Kasumi-1 (cell line): Measurements from ENCODE around the gene RNF214.
"Not testable (repeated sequence)": the region's sequence is repeated elsewhere in the genome, so short reads cannot be mapped to it uniquely, and the experiment has no call there.

ENCODE experiments used
- DNase-seq, 2 experiments: peaks; one replicate each; lab custom pipeline; 2025; lab: John Stamatoyannopoulos, UW

The RNF214 gene

DNA sequence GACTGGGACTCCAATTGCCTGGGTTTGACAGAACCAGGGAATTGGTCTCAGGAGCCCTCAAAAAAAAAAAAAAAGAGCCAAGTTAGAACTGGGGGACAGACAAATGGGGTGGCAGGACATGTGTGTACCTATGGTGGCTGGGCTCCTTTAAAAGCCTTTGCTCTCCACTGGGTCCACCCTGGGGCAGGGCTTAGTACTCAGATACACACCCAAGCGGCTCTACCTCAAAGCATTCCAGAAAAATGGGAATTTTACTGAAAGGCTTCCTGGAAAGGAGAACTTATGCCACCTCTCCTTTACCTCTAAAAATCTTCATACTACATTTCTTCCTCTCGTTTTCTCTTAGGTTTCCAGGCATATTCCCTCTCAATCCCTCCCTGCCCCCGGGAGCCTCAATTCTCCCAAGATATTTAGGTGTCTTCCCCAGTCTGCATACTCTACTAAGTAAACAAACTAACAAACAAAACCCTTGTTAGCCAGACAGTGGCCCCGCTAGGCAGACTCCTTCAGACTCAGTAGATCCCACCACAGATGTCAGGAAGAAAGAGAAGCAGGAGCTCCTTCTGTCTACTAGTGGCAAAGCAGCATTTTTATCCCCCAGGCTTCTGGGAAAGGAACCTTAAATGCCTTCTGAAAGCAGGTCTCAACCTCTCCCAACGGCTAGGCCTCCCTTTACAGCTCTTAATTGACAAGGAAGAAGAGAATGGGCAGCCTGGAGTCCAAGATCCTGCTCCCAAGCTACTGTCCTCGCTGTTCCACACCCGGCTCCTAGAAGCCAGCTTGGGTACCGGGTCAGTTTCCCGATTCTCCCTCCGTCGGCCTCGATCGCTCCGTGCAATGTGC lies 1.3 kb upstream of the RNF214 start:
- DNase-seq, result peak in 1 of 2 experiments; percentile 17

DNA sequence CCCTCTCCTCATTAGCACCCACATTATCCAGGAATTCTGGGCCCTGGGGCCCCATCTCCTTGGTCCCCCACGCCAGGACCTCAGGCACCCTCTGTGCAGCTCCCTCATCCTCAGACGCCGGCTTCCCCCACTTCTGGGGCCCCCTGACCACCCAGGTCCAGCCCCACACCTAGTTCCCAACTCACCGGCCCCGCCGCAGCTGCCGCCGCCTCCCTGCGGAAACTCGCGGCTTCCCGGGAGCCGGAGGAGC lies 704 bp upstream of the RNF214 start, which contains the start of gene PCSK7:
TSS of gene PCSK7 (minus strand) at position 232 of the 250 bp plus-strand sequence. CDS start 2,229 bp downstream, outside the sequence.
- DNase-seq, result no peak

DNA sequence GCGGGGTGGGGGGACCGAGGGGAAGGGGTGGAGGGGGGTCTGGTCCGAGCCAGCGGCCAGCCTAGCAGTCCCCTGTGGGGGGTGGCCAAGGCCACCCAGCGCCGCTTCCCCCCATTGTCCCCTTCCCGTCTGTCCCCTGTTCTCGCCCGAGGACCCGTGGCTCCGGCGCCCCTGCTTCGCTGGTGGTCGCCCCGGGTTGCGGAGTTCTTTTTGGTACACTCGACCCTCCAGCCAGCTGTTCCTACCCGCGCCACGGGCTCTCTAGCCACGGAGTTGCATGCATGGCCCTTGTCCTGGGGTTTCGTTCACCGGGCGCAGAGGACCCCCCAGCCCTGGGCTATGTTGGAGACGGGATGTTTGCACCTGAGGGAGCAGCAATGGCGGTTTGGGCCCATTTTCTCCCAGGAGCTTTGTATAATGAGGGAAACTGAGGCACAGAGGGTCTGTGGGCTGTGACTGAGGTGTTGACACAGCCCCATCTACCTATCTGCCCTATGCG lies 489 bp downstream of the RNF214 start:
- peak in 1 of 2 experiments; percentile 4 for DNase-seq

DNA sequence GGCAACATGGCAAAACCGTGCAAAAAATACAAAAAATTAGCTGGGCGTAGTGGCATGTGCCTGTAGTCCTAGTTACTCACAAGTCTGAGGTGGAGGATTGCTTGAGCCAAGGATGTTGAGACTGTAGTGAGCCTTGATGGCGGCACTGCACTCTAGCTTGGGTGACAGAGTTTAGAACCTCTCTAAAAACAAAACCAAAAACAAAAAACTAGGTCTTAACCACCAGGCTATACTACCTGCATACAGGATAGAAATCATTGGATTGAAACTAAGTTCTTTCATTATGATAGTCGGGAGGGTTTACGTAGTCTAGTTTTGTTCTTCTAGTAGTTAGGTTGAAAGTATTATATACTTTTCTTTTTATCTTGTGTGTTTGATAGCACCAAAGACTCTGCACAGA lies 5.8 kb downstream of the RNF214 start:
- no peak for DNase-seq

DNA sequence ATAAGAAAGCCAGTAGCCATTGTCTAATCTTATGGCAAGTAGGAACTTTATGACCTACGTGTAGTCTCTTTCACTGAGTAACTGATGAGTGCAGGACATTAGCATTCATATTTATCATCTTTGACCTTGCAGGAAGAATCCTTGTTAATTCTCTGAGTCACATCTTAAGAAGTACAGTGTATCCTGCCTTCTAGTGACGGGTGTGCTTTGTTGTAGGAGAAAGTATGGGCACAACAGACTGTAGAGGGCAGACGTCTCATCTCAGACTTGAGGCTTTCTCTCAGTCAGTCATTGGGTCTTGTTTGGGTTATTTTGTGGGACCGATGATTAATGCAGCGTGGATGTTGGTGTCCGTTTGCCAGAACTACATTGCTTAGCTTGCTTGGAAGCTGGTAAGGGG lies 6.8 kb downstream of the RNF214 start:
- DNase-seq, result peak; percentile 11 to 21

DNA sequence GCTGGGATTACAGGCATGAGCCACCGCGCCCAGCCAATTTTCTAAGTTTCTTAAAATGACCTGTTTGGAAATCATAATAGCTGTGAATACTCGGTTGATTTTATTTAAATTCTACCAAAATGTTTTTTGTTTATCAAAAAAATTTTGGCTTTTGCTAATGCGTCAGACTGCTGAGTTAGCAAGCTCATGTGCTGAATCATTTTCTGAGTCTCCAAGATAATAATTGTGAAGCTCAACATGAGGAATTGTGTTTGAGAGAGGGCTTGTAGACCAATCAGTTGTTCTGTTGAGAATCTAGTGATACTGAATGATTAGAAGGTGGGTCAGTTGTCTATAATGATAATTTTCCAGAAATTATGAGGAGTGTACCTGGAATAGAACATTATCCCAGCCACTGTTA lies 15.9 kb downstream of the RNF214 start:
- DNase-seq, result no peak

DNA sequence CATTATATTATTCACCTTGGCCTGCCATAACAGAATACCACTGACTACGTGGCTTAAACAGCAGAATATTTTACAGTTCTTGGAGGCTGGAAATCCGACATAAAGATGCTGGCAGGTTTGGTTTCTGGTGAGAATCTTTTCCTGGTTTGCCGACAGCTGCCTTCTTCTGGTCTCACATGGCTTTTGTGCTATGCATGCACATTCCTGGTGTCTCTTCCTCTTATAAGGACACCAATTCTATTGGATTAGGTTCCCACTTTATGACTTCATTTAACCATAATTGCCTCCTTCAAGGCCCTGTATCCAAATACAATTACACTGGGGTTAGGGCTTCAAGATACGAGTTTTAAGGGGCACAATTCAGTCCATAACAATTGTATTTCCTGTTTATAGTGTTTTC lies 17.1 kb downstream of the RNF214 start:
- DNase-seq, result no peak

DNA sequence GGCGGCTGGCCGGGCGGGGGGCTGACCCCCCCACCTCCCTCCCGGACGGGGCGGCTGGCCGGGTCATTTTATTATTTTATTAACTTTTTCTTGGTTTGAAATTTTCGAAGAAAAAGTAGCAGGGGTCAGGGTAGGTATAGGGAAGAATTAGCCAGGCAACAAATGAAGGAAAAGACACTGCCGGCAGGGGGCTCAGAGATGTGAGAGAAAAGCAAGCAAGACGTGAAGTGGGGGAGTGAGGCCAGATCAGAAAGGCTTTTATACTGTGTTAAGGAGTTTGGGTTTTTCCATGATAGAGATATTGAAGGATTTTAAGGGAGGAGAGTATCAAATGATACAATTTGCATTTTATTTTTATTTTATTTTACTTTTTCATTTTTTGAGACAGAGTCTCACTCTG lies 19.0 kb downstream of the RNF214 start:
- no peak for DNase-seq

DNA sequence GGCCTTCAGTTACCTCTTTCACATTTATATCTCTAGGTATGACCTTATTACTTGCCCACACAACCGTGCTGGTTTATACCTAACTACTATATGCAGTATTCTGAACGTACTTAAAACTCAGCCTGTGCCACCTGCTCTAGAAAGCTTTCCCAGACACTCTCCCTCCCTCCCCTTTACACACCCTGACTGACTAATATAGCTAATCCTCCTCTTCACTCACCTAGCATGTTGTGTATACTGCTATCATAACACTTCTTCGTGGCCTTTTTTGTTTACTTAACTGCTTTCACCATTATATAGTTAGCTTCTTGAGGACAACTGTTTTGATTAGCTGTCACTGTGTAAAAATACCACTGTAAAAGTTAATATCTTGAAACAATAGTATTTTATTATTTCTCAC lies 23.5 kb downstream of the RNF214 start:
- no peak for DNase-seq

DNA sequence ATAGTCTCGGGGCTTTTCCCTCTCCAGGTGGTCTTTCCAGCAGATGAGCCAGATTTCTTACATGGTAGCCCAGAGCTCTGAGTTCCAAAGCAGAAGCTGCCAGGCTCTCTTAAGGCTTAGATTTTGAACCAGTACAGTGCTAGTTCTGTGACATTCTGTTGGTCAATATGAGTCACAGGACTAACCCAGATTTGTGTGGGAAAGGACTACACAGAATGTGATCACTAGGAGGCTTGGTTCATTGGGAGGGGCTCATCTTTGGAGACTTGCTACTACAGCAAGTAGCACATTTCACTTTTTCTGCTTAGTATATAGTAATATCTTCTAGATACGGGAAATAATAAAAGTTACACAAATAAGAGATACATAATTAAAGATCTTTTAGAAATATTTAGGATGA lies 24.1 kb downstream of the RNF214 start:
- DNase-seq, result no peak

DNA sequence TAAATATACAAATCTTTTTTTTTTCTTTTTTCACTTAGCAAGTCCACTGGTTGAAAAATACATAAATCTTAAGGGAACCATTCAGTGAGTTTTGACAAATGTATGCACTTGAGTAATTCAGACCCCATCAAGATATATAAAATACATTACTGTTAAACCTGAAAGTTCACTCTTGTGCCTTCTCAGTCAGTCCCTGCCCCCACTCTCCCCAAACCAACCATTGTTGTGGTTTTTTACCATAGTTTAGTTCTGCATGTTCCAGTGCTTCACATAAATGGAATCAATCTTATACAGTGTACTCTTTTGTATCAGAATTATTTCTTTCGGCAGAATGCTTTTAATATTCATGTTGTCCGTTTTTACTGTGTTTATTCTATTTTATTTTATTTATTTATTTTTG lies 26.1 kb downstream of the RNF214 start:
- no peak for DNase-seq

DNA sequence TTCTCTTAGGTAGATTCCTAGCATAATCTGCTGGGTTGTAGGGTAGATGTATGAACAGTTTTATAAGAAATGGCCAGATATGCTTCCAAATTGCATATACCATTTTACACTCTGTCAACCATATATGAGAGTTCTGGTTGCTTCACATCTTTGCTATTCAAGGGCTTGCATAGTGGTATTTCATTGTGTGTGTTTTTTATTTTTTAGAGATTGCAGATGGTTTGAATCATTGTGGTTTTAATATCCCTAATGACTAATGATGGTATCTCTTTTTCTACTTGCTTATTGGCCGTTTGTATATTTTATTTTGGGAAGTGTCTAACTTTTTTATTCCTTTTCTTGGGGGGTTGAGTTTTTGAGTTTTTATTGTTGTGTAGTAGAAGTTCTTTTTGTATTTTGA lies 26.9 kb downstream of the RNF214 start:
- DNase-seq, result no peak

DNA sequence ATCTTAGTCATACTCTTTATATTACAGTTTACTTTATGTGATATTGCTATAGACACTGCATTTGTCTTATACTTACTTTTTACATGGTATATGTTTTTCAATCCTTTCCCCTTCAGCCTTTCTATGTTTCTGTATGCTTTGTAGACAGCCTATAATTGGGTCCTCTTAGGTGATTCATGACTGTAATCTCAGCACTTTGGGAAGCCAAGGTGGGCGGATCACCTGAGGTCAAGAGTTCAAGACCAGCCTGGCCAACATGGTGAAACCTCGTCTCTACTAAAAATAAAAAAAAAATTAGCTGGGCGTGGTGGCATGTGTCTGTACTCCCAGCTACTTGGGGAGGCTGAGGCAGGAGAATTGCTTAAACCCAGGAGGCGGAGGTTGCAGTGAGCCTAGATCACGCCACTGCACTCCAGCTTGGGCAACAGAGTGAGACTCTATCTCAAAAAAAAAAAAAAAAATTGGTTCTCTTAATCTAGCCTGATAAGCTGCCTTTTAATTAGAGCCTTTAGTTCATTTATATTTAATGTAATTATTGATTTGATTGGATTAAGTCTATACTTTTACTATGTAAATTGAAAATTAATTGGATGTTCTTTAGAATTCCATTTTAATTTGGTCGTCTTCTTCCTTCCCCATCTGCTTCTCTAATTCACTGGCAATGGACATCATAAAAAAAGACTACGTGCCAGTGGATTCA lies 32.3 kb downstream of the RNF214 start:
- DNase-seq, result not testable (repeated sequence)

DNA sequence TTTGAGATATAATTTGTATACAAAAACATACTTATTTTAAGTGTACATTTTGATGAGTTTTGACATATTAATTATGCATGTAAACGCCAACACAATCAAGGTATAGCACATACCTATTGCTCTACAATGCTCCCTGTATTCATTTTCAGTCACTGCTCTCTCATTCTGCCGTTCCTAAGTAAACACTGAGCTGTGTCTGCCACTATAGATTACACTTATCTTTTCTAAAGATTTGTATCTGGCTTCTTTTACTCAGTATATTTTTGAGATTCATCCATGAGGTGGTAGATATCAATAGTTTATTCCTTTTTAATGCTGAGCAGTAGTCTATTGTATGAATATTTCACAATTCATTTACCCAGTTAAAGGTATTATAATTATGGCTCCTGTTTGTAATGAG lies 33.3 kb downstream of the RNF214 start:
- no peak for DNase-seq

DNA sequence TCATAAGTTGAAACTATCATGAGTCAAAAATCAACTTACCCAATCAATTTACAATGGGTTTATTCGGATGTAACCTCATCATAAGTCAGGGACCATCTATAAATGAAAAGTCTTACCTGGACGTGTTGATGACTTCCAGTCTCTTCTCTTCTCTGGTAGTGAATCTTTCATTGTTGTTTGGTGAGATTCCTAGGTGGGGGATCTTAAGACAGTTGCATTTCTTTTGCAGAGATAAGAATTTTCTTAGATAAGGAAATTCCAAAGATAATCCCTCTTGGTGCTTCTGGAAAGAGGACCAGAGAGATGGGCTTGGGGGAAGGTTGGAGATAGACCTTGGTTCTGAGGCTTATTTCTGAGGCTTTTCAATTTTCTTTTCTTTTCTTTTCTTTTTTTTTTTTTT lies 37.4 kb downstream of the RNF214 start:
- DNase-seq, result no peak

DNA sequence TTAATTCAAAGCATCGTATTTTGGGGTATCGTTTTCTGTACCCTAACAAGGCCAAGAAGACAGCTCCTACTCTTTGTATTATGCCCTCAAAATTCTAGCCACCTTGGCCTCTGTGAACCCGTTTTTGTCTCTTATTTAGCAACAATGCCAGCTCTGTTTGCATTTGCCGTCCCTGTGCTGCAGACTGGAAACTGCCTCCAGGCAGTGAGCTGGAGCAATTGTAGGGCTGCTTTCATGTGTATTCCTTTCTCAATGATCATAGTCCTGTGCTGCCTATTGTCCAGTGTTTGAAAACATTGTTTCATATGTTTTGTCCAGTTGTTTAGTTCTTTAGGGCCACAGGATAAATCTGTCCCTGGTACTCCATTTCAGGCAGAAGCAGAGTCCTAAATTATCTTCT lies 38.7 kb downstream of the RNF214 start:
- DNase-seq, result no peak

DNA sequence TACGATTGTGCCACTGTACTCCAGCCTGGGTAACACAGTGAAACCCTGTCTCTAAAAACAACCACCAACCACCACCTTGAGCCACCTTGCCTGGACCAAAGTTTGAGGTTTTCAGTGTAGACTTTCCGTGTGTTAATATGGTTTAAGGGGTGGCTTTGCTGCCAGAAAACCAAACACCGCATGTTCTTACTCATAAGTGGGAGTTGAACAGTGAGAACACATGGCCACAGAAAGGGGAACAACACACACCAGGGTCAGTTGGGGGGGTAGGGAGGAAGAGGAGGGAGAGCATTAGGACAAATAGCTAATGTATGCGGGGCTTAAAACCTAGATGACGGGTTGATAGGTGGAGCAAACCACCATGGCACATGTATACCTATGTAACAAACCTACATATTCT lies 39.7 kb downstream of the RNF214 start:
- peak; percentile 54 to 61 for DNase-seq

DNA sequence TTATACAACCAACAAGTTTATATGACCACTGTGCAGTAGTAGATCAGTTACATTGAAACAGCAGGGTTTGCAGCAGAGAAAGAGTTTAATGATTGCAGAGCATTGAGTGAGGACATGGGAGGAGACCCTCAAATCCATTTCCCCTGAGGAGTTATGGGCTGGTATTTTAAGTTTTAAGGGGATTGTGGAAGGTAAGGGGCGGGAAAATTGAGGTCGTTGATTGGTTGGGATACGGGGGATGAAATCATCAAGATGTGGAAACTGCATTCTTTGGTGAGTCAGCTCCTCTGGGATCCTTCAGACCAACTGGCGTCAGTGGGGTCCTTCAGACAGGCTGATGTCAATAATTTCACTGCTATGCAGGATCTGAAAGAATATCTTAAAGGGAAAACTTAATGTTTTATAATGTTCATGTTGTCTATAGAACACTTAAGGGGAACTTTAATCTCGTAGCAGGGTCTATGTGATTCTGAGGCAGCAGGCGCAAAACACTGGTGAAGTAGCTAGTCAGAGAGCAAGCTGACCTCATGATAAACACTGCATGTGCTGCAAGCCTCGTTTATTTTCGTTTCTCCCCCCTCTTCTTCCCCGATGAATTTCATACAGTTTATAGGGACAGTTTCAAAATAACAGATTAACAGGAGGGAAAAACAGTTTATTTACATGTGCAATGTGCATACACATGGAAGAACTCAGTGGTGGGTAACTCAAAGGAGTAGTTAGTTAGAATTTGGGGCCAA lies 41.2 kb downstream of the RNF214 start:
- DNase-seq, result no peak

DNA sequence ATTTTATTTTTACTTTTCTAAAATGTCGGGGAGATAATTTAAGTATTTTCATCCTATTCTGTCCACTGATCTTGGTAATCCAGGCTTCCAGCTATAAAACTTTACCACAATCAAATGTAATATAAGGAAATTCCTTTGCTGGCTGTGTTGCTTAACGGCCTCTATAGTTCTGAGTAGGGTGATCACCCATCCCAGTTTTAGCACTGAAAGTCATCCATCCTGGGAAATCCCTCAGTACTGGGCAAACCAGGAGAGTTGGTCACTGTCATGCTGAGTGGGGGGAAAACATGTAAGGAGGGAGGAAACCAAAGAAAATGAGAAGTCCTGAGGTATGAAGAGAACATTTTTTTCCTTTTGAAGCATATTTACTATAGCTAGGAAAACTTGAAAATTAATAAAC lies 45.9 kb downstream of the RNF214 start:
- no peak for DNase-seq

DNA sequence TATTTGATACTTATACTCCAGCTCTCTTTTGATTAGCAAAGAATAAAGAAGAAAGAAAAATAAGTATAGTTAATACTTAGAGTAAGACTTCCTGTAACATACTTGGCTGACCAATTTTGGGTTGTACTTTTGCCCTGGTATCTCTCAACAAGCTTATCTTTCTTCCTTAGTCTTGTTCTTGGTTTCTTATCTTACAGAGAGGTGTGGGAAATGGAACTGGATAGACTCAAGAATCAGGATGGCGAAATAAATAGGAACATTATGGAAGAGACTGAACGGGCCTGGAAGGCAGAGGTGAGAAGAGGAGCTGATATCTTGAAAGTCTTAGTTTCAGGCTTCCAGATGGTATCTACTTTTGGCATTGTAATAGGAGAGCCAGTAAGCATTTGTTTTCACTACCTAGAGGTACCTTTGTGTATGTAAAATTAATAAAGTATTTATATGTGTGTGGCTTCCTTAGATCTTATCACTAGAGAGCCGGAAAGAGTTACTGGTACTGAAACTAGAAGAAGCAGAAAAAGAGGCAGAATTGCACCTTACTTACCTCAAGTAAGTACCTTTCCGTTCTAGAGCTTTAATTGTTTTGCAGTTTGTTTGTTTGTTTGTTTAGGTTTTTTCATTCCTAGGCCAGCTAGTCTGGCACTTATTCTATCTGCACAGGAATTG lies 47.4 kb downstream of the RNF214 start:
- no peak for DNase-seq

DNA sequence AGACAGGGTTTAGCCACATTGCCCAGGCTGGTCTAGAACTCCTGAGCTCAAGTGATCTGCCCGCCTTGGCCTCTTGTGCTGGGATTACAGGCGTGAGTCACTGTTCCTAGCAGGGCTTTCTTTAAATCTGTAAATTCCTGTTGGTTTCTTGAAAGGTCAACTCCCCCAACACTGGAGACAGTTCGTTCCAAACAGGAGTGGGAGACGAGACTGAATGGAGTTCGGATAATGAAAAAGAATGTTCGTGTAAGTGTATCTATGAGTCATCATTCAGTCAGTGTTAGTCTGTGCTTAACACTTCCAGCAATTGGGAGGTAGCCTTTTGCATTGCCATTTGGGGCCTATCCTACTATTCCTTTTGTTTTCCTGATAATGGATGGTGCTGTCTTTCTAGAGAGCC lies 48.7 kb downstream of the RNF214 start:
- no peak for DNase-seq

DNA sequence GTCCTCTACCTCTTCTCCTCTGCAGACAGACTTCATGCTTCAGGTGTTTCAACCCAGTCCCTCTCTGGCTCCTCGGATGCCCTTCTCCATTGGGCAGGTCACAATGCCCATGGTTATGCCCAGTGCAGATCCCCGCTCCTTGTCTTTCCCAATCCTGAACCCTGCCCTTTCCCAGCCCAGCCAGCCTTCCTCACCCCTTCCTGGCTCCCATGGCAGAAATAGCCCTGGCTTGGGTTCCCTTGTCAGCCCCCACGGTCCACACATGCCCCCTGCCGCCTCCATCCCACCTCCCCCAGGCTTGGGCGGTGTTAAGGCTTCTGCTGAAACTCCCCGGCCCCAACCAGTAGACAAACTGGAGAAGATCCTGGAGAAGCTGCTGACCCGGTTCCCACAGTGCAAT lies 49.4 kb downstream of the RNF214 start:
- no peak for DNase-seq
